Hepatic stellate cell (primary cell): Measurements from ENCODE around the gene EVA1B.
A peak's percentile ranks its signal among the peaks of the same experiment; 100 is the strongest.

Experiments used
- DNase-seq: peaks from one replicate; pipeline ENCODE4 v3.0.0; 2011; ENCODE audit warnings: low spot score

The EVA1B gene, protein sequence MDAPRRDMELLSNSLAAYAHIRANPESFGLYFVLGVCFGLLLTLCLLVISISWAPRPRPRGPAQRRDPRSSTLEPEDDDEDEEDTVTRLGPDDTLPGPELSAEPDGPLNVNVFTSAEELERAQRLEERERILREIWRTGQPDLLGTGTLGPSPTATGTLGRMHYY

DNA sequence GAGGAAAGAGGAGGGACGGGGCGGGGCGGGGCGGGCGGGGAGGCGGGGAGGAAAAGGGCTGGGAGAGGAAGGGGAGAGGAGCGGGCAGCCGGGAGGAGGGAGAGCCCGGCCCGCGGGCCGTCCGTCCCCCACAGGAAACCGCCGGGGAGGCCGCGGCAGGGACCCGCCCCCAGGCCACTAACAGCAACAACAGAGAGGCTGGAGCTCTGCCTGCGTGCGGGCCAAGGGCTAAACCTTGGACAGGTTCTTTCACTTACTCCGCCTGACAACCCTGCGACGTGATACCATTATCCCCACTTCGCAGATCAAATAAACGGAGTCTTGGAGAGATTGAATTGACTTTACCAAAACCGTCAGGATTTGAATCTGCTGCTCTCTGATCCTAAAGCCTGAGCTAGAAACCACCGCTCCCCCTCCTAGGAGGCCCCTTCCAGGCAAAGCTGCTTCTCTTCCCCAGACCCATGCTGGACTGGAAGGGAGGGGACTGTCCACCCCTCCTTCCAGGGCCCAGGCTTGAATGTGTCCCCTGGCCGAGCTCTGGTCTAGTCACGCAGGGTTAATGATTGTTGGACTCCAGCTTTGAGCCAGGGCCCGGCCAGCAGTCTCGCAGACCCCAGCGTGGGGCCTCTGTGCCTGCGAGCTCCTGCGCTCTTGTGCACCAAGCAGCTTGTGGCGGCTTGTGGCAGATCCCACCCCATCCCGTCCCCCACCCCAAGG, at the start of gene EVA1B:
EVA1B (minus strand) TSS at position 10 of the 717 bp plus-strand sequence. CDS start 608 bp downstream, outside the sequence.
- peak; percentile 88 for DNase-seq

DNA sequence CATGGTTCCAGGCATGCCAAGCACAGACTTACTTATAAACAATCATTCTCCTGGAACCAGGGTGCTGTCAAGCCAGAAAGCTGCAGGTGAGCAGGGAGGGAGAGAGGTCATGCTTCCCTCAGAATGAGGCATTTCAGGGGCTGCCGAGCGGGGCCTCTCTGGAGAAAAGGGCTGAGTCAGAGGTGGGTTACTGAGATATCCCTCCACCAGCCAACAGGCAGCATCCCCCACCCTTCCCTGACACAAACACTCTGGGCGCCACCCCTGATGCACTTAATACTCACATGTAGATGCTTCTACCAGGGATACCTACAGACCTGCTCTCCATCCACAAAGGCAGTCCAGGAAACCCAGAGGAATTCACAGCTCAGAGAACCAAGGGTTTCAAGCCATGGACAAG, 49.2 kb upstream of the EVA1B start:
- no peak for DNase-seq

DNA sequence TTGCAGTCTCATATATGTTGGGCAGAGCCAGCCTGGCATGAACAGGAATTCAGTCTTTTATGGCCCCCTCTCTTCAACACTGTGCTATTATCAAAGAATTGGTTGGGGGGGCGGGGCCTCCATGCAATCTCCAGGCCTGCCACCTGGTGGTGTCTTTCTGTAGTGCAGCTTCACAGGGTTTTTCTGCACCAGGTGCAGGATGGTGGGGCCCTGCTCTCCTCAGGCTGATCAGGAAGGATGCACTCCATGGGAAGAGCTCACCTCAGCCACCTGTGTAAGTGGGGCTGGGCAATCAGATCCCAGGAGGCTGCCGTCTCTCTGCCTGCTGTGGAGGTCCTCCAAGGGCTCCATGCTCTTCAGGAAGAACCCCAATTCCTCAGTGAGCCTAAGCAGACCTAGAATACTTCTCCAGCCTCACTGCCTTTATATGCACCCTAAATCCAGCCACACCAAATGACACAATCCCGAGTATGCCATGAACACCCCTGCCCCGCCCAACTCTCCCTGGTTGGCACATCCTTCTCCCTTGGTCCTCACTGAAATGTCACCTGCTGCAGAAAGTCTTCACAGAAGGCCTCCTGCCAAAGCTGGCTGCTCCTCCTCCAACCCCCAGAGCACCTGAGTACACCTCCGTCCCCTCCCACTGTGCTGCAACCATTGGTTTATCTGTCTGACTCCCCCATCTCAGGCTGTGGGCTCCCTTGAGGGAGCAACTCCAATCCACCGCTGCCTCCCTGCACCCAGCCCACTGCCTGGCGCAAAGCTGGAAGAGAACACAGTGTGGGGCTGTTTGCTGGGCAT, 45.8 kb upstream of the EVA1B start:
- peak; percentile 80 for DNase-seq

DNA sequence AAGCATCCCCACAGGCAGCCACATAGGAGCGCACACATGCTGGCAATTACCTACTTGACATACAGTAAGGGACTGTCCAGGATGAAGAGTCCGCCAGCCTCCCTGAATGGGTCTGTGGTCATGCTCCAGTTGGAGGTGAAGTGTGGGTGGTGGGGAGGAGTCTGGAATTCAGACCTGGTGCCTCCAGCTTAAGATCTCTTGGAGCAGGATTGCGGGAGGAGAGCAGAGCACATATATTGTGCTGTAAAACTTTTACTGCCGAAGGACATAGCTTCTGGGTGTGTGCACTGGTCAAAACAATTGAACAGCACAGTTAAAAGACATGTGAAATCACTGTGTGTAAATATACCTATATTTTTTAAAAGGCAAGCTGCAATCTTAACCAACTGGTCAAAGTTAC, 44.4 kb upstream of the EVA1B start:
- DNase-seq: no peak

DNA sequence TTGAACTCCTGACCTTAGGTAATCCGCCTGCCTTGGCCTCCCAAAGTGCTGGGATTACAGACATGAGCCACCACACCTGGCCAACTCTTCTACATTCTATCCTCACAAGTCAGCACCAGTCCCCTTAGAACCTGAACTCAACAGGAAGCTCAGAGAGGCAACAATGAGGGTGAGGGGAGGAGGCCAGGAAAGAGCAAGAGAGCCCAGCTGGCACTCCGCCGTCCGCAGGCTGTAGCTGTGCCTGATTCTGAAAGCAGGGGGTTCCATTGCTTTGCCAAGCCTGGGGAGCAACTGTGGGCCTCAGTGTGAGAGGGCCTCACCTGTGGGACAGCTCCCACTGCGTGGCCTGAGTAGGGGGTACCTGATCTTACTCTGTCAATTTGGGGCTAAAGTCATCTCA, 43.6 kb upstream of the EVA1B start:
- DNase-seq: no peak

DNA sequence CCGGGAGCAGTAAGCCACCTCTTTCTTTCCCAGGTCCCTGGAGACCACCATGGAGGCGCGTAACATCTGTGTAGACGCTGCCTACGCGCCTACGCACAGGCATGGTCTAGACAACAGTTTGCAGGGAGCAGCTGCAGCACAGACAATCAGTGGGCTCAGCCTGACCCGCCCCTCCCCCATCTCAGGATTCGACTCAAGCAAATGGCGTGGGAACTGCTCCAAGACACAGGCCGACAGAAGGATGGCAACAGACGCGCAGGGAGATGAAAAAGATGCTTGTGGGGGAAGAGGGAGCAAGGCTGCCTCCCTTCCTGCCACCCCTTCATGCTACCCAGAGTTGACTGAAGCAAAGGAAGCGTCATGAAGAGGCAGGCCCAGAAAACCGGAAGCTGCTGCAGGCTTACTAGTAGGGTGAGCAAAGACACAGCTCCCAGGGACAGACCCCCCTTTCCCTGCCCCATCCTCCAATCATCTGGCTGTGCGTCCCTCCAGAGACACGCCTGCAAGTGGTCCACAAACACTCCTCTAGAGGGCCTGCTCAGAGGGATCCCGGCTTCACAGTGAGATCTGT, 42.7 kb upstream of the EVA1B start:
- peak; percentile 61 for DNase-seq

DNA sequence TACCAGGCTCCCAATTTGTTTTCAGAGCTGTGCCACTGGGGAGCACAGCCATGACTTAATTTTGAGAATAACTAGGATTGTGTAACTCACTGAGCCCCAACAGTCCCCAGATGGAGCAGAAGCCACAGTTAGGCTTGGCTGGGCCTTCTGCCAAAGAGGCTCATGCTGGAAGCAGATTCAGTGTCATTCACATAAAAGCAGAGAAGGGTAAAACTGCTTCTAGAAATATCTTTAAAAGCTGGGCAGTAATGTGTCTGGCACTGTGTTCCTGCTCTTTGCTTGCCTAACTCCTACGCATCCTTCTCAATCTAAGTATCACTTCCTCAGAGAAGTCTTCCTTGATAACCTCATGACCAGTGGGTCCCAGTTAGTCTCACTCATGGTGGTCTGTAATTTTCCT, 41.9 kb upstream of the EVA1B start:
- no peak for DNase-seq

DNA sequence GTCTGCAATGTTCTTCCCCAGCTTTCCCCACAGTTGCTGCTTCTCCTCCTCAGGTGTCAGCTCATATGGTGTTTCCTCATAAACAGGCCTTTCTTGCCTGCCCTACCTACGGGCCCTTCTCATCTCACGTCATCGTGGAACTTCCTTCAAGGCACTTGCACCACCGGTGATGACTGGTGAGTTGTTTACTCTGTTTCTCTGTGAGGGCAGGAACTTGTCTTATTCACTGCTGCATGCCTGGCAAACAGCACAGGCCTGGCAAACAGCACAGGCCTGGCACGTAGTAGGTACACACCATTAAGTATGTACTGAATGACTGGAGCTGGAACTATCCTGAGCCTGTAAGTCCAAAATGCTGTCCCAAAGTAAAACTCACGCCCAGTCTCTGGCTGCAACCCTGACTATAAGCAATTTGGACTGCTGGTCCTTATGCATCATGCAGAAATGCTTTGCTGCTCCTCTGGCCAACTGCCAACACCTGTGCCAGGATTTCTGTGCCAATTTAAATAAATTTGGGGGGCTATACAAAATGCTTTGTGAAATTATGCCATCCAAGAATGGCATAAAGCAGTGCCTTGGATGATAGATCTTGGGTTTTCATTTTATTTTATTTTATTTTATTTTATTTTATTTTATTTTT, 36.6 kb upstream of the EVA1B start:
- DNase-seq: no peak

DNA sequence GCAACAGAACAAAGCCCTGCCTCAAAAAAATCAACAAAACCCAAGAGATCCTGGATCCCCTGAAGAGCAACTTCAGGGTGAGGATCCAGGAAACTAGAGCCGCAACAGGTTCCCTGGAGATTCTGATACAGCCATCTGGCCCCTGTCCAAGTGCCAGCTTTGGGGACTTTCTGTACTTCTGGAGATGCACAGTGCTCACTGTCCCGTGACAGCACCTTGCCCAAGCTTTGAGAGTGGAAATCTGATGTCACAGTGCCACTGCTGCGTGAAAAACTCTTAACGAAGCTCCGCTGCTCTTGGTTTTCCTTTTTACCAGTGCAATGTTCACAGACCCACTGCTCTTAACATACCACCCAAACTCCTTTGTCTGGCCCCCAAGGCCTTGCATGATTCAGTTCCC, 35.9 kb upstream of the EVA1B start:
- DNase-seq: no peak

DNA sequence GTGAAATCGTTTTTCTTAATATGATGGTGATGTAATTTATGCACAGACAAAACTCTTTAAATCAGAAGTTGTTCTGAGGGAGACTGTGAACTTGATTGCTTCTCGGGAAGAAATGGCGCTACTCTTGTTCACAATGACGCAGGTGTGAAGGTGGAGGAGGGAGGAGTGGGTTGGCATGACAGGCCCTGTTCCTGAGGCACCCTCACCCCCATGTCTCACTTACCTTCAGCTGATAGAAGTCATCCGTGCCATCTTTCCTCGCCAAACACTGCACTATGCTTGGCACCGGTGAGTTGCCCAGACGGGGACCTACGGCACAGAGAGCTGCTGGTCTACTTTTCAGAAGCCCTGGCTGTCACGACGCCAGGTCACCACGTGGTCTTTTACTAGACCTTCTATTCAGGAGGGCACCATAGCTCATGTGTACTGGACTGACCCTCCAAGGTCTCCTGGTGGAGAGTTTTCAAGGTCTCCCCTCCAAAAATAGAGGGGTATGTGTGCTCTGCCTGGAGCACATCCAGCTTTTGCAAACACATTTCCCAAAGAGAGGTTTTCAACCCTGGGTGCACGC, 35.2 kb upstream of the EVA1B start:
- no peak for DNase-seq

DNA sequence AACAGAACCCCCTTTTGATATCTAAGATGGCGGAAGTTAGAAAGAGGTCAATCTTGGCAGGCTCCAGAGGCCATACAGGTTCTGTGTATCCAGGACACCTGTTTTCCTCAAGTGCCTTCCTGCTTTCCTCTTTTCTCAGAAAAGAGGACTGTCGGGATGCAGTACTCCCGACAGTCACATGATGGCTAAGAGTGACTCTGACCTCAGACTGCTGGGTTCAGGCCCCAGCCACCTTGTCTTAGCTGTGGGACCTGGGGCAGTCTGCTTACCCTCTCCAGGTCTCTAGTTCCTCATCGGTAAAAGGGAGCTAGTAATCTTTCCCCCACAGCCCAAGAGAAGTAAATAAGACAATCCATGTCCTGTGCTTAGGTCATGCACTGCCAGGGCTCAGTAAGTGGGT, 32.4 kb upstream of the EVA1B start:
- no peak for DNase-seq

DNA sequence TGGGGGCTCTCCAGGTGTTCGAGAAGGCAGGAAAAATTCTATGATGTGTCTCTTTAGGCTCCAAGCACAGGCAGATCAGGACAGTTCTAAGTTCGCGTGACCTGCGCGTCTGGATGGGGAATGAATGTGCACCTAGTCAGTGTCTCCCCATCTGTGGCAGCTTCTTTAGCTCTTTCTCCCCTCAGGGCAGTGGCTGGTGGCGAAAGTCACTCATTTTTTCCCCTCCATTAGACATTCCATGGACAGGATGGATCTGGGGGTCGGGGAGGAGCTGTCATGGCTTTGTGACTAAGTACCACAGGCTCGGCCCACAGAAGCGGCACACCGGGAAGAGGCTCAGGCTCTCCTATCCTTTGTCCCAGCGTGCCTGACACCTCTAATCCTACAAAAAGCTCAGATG, 31.0 kb upstream of the EVA1B start:
- DNase-seq: no peak

DNA sequence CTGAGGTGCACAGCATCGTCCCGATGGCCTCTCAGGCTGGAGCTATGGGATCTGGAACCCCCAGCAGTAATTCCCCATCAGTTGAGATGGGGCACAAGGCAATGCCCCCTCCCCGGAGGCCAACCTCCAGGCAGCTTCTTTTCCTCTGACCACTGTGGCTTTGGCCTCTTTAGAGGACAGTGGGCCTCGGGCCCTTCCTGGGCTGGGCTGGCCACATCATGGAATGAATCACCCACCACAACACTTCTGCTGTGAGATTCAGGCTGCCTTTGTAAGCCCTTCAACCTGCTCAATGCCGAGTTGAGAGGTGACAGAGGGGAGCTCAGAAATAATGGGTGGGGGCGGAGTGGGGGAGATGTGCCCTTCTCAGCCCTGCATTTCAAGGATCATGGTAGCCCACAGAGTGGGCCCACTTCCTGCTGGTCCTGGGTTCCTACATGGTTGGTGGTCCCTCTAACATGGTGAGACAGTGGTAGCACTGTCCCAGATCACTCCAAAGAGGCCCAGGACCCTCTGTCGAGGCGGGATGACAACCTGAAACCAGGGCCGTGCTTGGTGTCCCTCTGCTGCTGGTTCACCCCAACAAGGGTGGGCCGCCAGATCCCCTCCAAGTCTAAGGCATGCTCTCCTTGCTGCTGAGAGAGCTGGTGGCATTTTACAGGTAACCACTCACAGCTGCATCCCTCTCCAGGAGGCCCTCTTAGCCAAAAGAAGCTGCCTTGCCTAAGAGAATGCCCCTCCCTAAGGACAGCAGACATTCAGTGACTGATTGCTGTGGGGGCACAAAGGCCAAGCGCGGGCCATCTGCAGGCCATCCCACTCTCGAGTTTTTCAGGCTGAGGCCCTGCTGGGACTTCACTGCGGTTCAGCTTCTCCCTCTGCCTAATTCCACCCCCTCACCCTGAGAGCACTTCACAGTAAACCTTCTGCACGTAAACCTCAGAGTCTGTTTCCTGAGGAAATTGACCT, 29.7 kb upstream of the EVA1B start:
- peak; percentile 75 for DNase-seq

DNA sequence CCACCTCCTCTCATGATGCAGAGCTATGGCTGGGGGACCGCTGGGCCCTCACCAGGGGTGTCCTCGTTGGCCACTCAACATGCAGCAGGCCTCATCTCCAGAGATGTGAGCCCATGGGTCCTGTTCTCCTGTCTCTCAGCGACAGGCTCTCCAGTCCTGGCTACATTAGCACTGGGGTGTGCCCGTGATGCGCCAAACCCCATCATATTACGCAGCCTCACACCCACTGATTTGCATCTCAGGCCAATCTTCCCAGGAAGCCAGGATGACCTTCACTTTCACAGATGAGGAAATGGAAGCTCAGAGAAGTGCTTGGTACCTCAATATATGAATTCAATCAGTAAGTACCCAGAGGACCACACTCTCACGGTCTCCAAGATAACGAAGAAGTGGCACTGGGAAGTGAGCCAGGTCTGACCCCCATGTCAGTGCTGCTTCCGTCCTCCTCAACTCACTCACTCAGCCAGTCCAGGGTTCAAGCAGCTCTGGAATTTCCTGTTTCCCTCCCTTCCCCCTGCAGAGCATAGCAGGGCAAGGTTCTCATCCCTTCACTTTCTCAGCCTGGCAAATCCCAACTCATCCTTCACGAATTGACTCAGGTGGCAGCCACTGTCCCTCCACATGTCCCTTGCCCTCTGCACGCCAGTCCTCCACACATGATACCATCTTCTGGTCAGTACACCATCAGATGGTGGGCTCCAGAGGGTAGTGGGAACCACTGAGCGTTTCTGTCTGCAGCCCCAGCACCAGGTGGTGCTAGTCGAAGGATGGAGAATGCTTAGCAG, 28.9 kb upstream of the EVA1B start:
- peak; percentile 67 for DNase-seq

DNA sequence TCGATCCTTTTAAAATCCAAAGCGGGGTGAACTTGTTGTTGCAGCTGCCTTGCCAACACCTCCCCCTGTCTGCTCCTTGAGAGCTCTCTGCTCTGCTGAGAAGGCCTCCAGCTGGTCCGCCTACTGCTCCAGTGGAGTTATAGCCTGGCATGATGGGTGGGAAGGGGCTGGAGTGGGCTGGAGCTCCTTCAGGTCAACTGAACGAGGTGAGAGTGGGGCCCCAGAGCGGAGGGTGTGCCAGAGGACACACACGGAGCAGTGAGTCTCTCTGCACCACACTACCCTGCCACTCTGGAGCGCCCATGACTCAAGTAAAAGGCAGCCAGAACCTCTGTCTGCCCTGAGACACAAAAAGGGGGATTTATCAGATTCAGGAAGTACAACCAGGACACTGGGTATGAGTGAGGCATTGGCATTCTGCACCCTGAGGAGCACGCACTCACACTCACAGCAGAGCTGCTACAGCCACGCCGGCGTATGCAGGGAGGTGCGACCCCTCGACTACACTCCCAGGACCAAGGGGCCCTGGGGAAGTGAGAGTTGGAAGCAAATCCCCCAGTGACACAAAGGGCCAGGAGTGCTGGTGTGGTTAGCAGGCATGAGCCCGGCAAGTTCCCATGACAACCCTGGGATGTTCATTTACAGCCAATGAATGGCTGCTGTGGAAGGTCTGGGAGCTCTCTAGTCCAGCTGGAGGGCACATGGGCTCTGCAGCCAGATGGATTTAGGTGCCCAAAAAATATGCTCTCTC, 28.0 kb upstream of the EVA1B start:
- peak; percentile 84 for DNase-seq

DNA sequence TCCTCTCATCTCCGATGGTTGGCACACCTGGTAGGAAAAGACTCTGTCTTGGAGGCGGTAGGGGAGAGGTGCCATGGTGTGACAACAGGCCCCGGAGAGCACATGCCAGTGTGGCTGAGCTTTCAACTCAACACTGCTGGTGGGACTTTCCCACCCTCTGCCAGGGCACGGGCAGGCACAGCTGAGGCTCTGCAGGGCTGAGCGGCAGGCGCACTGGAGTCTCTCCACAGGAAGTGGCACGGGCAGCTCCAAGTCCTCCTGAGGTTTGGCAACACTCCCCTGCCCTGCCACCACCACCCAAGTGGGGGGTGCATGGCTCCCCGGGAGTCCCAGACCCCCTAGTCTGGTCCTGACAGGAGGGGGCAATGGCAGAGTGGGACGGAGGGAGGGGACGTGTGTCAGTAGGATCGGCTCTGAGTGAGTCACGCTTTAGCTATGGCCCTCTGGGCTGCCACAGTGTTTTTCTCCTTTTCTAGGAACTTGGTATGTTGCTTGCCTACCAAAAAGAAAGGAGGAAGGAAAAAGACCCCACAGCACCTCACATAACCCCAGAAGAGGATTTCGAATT, 27.3 kb upstream of the EVA1B start:
- DNase-seq: peak; percentile 93

DNA sequence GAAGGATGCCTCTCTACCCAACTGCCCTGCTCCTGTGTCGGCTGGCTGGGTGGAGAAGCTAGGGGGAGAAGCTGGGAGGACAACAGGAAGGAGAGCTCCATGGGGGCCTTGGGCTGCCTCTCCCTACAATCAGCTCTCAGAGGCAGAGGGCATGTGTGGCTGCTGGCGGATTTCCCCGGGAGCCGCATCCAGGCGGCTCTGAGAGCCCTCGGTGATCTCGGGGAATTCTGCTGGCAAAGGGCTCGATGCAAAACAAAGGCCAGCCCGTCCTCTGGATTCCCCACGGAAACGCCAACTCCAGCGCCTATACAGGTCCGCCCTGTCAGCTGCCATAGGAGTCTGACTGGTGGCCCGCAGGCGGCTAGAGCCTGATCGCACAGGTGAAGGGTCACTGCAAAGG, 26.4 kb upstream of the EVA1B start:
- DNase-seq: no peak

DNA sequence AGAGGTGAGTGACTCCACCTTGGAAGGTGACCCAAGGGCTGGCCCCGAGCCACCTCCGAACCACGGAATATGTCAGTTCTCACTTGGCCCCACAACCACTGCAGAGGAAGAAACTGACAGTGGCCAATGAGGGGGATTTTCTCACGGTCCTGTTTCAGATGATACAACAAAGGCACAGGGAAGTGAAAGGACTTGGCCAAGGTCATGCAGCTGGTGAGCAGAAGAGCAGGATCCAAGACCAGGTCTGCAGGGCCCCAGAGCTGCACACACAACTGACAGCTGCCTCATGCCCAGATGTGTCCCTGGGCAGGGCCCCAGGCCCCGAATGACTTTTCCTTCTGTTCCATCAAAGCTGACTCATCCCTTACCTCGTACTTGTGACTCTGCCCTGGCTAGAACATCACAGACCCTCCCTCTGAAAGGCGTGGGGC, 25.8 kb upstream of the EVA1B start:
- DNase-seq: no peak
